A549 (cell line): Measurements from ENCODE around the gene NCOR2.

ENCODE experiments used
- CTCF ChIP-seq: fragments of >200 bp; sonication (Bioruptor Twin); formaldehyde crosslinking; IDR thresholded peaks from 3 replicates; pipeline ENCODE4 v1.5.1; 2016
- MYC ChIP-seq: IDR thresholded peaks from 2 replicates; pipeline ENCODE4 v1.6.1; 2012; ENCODE audit warnings: mild to moderate bottlenecking, inconsistent platforms, low read length, improper control_type of control experiment, borderline replicate concordance
- NR3C1 ChIP-seq: fragments of >200 bp; sonication (Bioruptor Twin); formaldehyde crosslinking; IDR thresholded peaks from 3 replicates; pipeline ENCODE4 v1.6.1; 2017
- POLR2A ChIP-seq: IDR thresholded peaks from 2 replicates; pipeline ENCODE4 v1.6.1; 2012; ENCODE audit warnings: mild to moderate bottlenecking, low read length
- RFX5 ChIP-seq: fragments of 450-650 bp; IDR thresholded peaks from 2 replicates; pipeline ENCODE4 v1.7.1; 2014; ENCODE audit warnings: antibody characterized with exemption, mild to moderate bottlenecking, moderate library complexity
- SREBF2 ChIP-seq: fragments of 450-650 bp; IDR thresholded peaks from 2 replicates; pipeline ENCODE4 v1.6.1; 2014; ENCODE audit warnings: mild to moderate bottlenecking, moderate library complexity

GRCh38 chr12:124573839-124574786 lies 6.7 kb upstream of the NCOR2 start:
- TF ChIP-seq SREBF2 (no peak), CTCF (no peak), POLR2A (no peak), RFX5 (no peak), MYC (no peak), NR3C1 (no peak)
